GM23338 (cell line): ENCODE measurements around the gene ARL14EP. TPM values are rescaled to one million over a fixed set of nuclear protein-coding genes. Genes with fewer than 3 reads are reported as not detected.

ENCODE experiments used
- ATAC-seq: fragments of 200-7000 bp; cut with Tn5 transposase; 3 replicates; pipeline ENCODE4 v1.9.1; 2020
- DNase-seq: peaks from one replicate; pipeline ENCODE4 v3.0.0-alpha.2; 2015; ENCODE audit warnings: low spot score
- H2AFZ ChIP-seq: fragments of 200-600 bp; sonication (generic); 2 replicates; pipeline ENCODE4 v1.8.0; 2016; ENCODE audit warnings: antibody characterized with exemption, mild to moderate bottlenecking, moderate library complexity
- H3F3A ChIP-seq: fragments of 200-600 bp; sonication (generic); replicated peaks from 2 replicates; pipeline ENCODE4 v1.8.0; 2017; ENCODE audit warnings: antibody characterized with exemption, mixed run types, low read depth
- H3K27ac ChIP-seq: fragments of 200-600 bp; sonication (generic); 2 replicates; pipeline ENCODE4 v1.6.1; 2016; ENCODE audit warnings: low read depth
- H3K27me3 ChIP-seq: fragments of 200-600 bp; sonication (generic); 2 replicates; pipeline ENCODE4 v1.8.0; 2016; ENCODE audit warnings: mild to moderate bottlenecking, mixed run types, moderate library complexity; ENCODE audit not compliant: insufficient read depth
- H3K36me3 ChIP-seq: fragments of 200-600 bp; sonication (generic); 2 replicates; pipeline ENCODE4 v1.8.0; 2016; ENCODE audit warnings: mild to moderate bottlenecking; ENCODE audit not compliant: insufficient read depth
- H3K4me1 ChIP-seq: fragments of 200-600 bp; sonication (generic); 2 replicates; pipeline ENCODE4 v1.8.0; 2016; ENCODE audit warnings: mild to moderate bottlenecking, moderate library complexity; ENCODE audit not compliant: insufficient read depth
- H3K4me2 ChIP-seq: fragments of 200-600 bp; sonication (generic); 2 replicates; pipeline ENCODE4 v1.7.1; 2017; ENCODE audit warnings: mixed run types
- H3K4me3 ChIP-seq: fragments of 200-600 bp; sonication (generic); 2 replicates; pipeline ENCODE4 v1.6.1; 2016; ENCODE audit warnings: mixed run types
- H3K79me2 ChIP-seq: fragments of 200-600 bp; sonication (generic); replicated peaks from 2 replicates; pipeline ENCODE4 v1.8.0; 2017; ENCODE audit warnings: mild to moderate bottlenecking; ENCODE audit not compliant: insufficient read depth
- H3K9me2 ChIP-seq: fragments of 200-600 bp; sonication (generic); 2 replicates; pipeline ENCODE4 v1.8.0; 2017; ENCODE audit not compliant: insufficient read depth
- H4K20me1 ChIP-seq: fragments of 200-600 bp; sonication (generic); replicated peaks from 2 replicates; pipeline ENCODE4 v1.8.0; 2017; ENCODE audit warnings: mild to moderate bottlenecking; ENCODE audit not compliant: insufficient read depth
- H3K27ac Mint-ChIP-seq: 2 replicates; pipeline ENCODE4 v1.8.0; 2020; ENCODE audit warnings: inconsistent platforms, mild to moderate bottlenecking, moderate library complexity, mixed read lengths
- H3K27me3 Mint-ChIP-seq: 3 replicates; pipeline ENCODE4 v1.8.0; 2022; ENCODE audit warnings: low read depth, mild to moderate bottlenecking, moderate library complexity, mixed read lengths, inconsistent platforms; ENCODE audit not compliant: insufficient read depth, poor library complexity
- H3K36me3 Mint-ChIP-seq: 3 replicates; pipeline ENCODE4 v1.8.0; 2021; ENCODE audit warnings: low read depth, mild to moderate bottlenecking, inconsistent platforms, moderate library complexity, mixed read lengths
- H3K4me1 Mint-ChIP-seq: 3 replicates; pipeline ENCODE4 v1.8.0; 2020; ENCODE audit warnings: mild to moderate bottlenecking, inconsistent platforms, mixed read lengths
- H3K4me3 Mint-ChIP-seq: 3 replicates; pipeline ENCODE4 v1.8.0; 2021; ENCODE audit warnings: moderate library complexity, mild to moderate bottlenecking, inconsistent platforms, mixed read lengths
- H3K9me3 Mint-ChIP-seq: 3 replicates; pipeline ENCODE4 v1.8.0; 2020; ENCODE audit warnings: moderate library complexity, mild to moderate bottlenecking, inconsistent platforms, mixed read lengths
- CREB1 ChIP-seq: fragments of 250-450 bp; sonication (Bioruptor Pico); IDR thresholded peaks from 2 replicates; pipeline ENCODE4 v1.5.0; 2020; ENCODE audit warnings: low read depth, mild to moderate bottlenecking, moderate library complexity
- EZH2 ChIP-seq: fragments of 200-600 bp; sonication (generic); IDR thresholded peaks from one replicate; pipeline ENCODE4 v1.8.0; 2017; ENCODE audit warnings: antibody characterized with exemption, mild to moderate bottlenecking, low read depth; ENCODE audit not compliant: unreplicated experiment
- EZH2phosphoT487 ChIP-seq: fragments of 200-600 bp; sonication (generic); IDR thresholded peaks from one replicate; pipeline ENCODE4 v1.8.1; 2018; ENCODE audit warnings: antibody characterized with exemption; ENCODE audit not compliant: unreplicated experiment
- JUNB ChIP-seq: IDR thresholded peaks from one replicate; pipeline ENCODE4 v1.6.1; 2016; ENCODE audit warnings: antibody characterized with exemption; ENCODE audit not compliant: unreplicated experiment
- NANOG ChIP-seq: IDR thresholded peaks from 2 replicates; pipeline ENCODE4 v1.6.1; 2016; ENCODE audit warnings: antibody characterized with exemption, borderline replicate concordance
- POLR2AphosphoS5 ChIP-seq: IDR thresholded peaks from 2 replicates; pipeline ENCODE4 v1.6.1; 2016; ENCODE audit warnings: antibody characterized with exemption, low read depth
- REST ChIP-seq: IDR thresholded peaks from one replicate; pipeline ENCODE4 v1.6.1; 2018; ENCODE audit warnings: antibody characterized with exemption; ENCODE audit not compliant: unreplicated experiment
- STAT1 ChIP-seq: IDR thresholded peaks from one replicate; pipeline ENCODE4 v1.6.1; 2016; ENCODE audit warnings: antibody characterized with exemption; ENCODE audit not compliant: unreplicated experiment
- ZNF114 ChIP-seq: fragments of 250-450 bp; sonication (Bioruptor Pico); IDR thresholded peaks from 2 replicates; pipeline ENCODE4 v1.5.0; 2020; ENCODE audit warnings: mild to moderate bottlenecking, moderate library complexity
- ZNF462 ChIP-seq: fragments of 250-450 bp; sonication (Bioruptor Pico); IDR thresholded peaks from 2 replicates; pipeline ENCODE4 v1.5.0; 2020; ENCODE audit warnings: mild to moderate bottlenecking, moderate library complexity
- polyA plus RNA-seq: library from polyadenylated mRNA; unstranded; fragments of >200 nt; fragmentation: Nextera tagmentation; extraction: Ambion mirVana; gene quantifications from 2 replicates; pipeline ENCODE4 v1.2.1, GENCODE V29; 2016
- total RNA-seq: library from RNA; depleted of rRNA; stranded (reverse); fragments of >200 nt; shearing (Covaris generic); gene quantifications from 2 replicates; pipeline ENCODE4 v1.2.3, GENCODE V29; 2014
- TF ChIP-seq, protein P1 (sequence below): IDR thresholded peaks from 2 replicates; pipeline ENCODE4 v1.6.1; 2016; ENCODE audit warnings: antibody characterized with exemption
- TF ChIP-seq, protein P2 (sequence below), 2 experiments: fragments of 200-600 bp in 1 of 2; sonication (generic) in 1 of 2; conservative IDR thresholded peaks; 2 replicates each; pipeline versions ENCODE4 v1.5.1 to v1.6.1; 2016 to 2017; ENCODE audit warnings: antibody characterized with exemption in 2 of 2, low read depth in 2 of 2, mild to moderate bottlenecking in 2 of 2, moderate library complexity in 1 of 2

ARL14EP gene
- total and polyA plus RNA-seq, 2 experiments from 2014 or later = 33.4 to 62.0 TPM

GRCh38 chr11:30360741-30361140 is 37.8 kb downstream of the ARL14EP start:
- H3K4me1 Mint-ChIP-seq = peaks cover 12% of the 10 kb centered on the region
- H3K4me2 ChIP-seq = no peak overlapping the region
- no peaks in the 10 kb centered on the region for H3K9me3 Mint-ChIP-seq
- H3K4me3 ChIP-seq = no peak overlapping the region
- ATAC-seq (no peak), DNase-seq (no peak)
- H3F3A ChIP-seq = no peaks in the 10 kb centered on the region
- H3K4me1 ChIP-seq = peaks cover 13% of the 10 kb centered on the region
- no peak overlapping the region for H2AFZ ChIP-seq
- H3K36me3 Mint-ChIP-seq = no peaks in the 10 kb centered on the region; the same call in 2 of the 3 replicates
- no peak overlapping the region for H3K4me3 Mint-ChIP-seq
- no peak overlapping the region for H3K27ac Mint-ChIP-seq
- no peaks in the 10 kb centered on the region for H3K9me2 ChIP-seq
- H3K27ac ChIP-seq = no peak overlapping the region
- no peaks in the 10 kb centered on the region for H3K36me3 ChIP-seq
- H3K79me2 ChIP-seq = no peaks in the 10 kb centered on the region
- TF ChIP-seq POLR2AphosphoS5 = no peak
- no peak for TF ChIP-seq ZNF114
- no peak for TF ChIP-seq CREB1
- no peak for TF ChIP-seq JUNB
- no peak for TF ChIP-seq STAT1
- TF ChIP-seq, protein P1, sequence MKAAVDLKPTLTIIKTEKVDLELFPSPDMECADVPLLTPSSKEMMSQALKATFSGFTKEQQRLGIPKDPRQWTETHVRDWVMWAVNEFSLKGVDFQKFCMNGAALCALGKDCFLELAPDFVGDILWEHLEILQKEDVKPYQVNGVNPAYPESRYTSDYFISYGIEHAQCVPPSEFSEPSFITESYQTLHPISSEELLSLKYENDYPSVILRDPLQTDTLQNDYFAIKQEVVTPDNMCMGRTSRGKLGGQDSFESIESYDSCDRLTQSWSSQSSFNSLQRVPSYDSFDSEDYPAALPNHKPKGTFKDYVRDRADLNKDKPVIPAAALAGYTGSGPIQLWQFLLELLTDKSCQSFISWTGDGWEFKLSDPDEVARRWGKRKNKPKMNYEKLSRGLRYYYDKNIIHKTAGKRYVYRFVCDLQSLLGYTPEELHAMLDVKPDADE = no peak
- TF ChIP-seq EZH2phosphoT487 = no peak
- no peak for TF ChIP-seq ZNF462 (CRISPR knock-in tag)
- no peak for TF ChIP-seq EZH2
- TF ChIP-seq, protein P2, sequence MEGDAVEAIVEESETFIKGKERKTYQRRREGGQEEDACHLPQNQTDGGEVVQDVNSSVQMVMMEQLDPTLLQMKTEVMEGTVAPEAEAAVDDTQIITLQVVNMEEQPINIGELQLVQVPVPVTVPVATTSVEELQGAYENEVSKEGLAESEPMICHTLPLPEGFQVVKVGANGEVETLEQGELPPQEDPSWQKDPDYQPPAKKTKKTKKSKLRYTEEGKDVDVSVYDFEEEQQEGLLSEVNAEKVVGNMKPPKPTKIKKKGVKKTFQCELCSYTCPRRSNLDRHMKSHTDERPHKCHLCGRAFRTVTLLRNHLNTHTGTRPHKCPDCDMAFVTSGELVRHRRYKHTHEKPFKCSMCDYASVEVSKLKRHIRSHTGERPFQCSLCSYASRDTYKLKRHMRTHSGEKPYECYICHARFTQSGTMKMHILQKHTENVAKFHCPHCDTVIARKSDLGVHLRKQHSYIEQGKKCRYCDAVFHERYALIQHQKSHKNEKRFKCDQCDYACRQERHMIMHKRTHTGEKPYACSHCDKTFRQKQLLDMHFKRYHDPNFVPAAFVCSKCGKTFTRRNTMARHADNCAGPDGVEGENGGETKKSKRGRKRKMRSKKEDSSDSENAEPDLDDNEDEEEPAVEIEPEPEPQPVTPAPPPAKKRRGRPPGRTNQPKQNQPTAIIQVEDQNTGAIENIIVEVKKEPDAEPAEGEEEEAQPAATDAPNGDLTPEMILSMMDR (conservative IDR thresholded peaks at IDR 0.05; ENCODE audit: low read depth in 2 of 2) = no peak
- no peak for TF ChIP-seq NANOG
- no peak for TF ChIP-seq REST
- no peaks in the 10 kb centered on the region for H3K27me3 ChIP-seq
- no peaks in the 10 kb centered on the region; the same call in 1 of the 2 replicates for H4K20me1 ChIP-seq
- H3K27me3 Mint-ChIP-seq = no peaks in the 10 kb centered on the region
